Loucy (cell line): Measurements from ENCODE around the gene ZCCHC4.

Experiments used
- H2AFZ ChIP-seq: fragments of 200-600 bp; sonication (generic); 2 replicates; pipeline ENCODE4 v1.6.0; 2016; ENCODE audit warnings: antibody characterized with exemption, mild to moderate bottlenecking, low read length, moderate library complexity
- H3F3A ChIP-seq: fragments of 200-600 bp; 2 replicates; pipeline ENCODE4 v1.6.0; 2016; ENCODE audit warnings: antibody characterized with exemption, low read depth, mild to moderate bottlenecking
- H3K27me3 ChIP-seq: fragments of 200-600 bp; sonication (generic); 2 replicates; pipeline ENCODE4 v1.6.1; 2014; ENCODE audit warnings: low read length, mild to moderate bottlenecking; ENCODE audit not compliant: insufficient read depth, poor library complexity, severe bottlenecking
- H3K36me3 ChIP-seq: fragments of 200-600 bp; sonication (generic); 2 replicates; pipeline ENCODE4 v1.6.1; 2016; ENCODE audit warnings: low read length; ENCODE audit not compliant: insufficient read depth
- H3K4me1 ChIP-seq: fragments of 200-600 bp; sonication (generic); 2 replicates; pipeline ENCODE4 v1.5.1; 2014; ENCODE audit warnings: low read length, mild to moderate bottlenecking; ENCODE audit not compliant: insufficient read depth, poor library complexity, severe bottlenecking
- H3K4me2 ChIP-seq: fragments of 200-600 bp; sonication (generic); 2 replicates; pipeline ENCODE4 v1.6.0; 2014; ENCODE audit warnings: antibody characterized with exemption, low read length, low read depth, mild to moderate bottlenecking; ENCODE audit not compliant: poor library complexity, severe bottlenecking
- H3K4me3 ChIP-seq: fragments of 200-600 bp; sonication (generic); 2 replicates; pipeline ENCODE4 v1.5.1; 2014; ENCODE audit warnings: low read length, mild to moderate bottlenecking, mixed read lengths; ENCODE audit not compliant: poor library complexity, severe bottlenecking
- H3K79me2 ChIP-seq: fragments of 200-600 bp; sonication (generic); 2 replicates; pipeline ENCODE4 v1.6.1; 2014; ENCODE audit warnings: low read length; ENCODE audit not compliant: insufficient read depth
- H3K9ac ChIP-seq: fragments of 200-600 bp; sonication (generic); 2 replicates; pipeline ENCODE4 v1.6.0; 2014; ENCODE audit warnings: mild to moderate bottlenecking, low read depth, low read length, moderate library complexity; ENCODE audit not compliant: poor library complexity, severe bottlenecking
- H3K9me2 ChIP-seq: fragments of 200-600 bp; sonication (generic); replicated peaks from 2 replicates; pipeline ENCODE4 v1.6.1; 2016; ENCODE audit warnings: low read depth, low read length, mixed read lengths
- H3K9me3 ChIP-seq: fragments of 200-600 bp; sonication (generic); 2 replicates; pipeline ENCODE4 v1.6.1; 2014; ENCODE audit warnings: mild to moderate bottlenecking, antibody characterized with exemption, low read length, low read depth; ENCODE audit not compliant: insufficient read depth
- H4K20me1 ChIP-seq: fragments of 200-600 bp; sonication (generic); 2 replicates; pipeline ENCODE4 v1.6.0; 2014; ENCODE audit warnings: antibody characterized with exemption, low read length, mild to moderate bottlenecking; ENCODE audit not compliant: insufficient read depth, poor library complexity, severe bottlenecking
- EZH2phosphoT487 ChIP-seq: fragments of 200-600 bp; IDR thresholded peaks from 2 replicates; pipeline ENCODE4 v1.6.1; 2018; ENCODE audit warnings: antibody characterized with exemption, mild to moderate bottlenecking, moderate library complexity, borderline replicate concordance
- TF ChIP-seq, protein P1 (sequence below): fragments of 200-600 bp; sonication (generic); conservative IDR thresholded peaks from 2 replicates; pipeline ENCODE4 v1.5.1; 2014; ENCODE audit warnings: mild to moderate bottlenecking, antibody characterized with exemption, low read length

The ZCCHC4 gene

DNA sequence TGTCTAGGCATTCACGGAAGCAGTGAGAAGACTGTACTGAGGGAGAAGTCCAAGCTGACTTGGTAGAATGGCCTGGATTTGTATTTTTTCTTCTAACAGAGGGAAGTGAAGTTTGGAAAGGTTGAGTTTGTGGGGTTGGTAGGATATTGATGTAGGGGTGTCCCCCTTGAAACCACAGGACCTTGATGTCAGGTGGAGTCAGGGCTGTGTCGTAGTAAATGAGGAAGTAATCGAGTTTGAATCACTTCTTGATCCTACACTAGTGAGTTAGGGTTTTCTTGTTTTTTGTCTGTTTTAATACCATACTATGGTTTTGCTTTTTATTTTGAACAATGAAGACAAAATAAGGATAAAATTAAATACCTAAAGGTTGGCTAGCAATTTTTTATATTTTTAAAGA lies 34.3 kb downstream of the ZCCHC4 start:
- Histone ChIP-seq H3K4me3 (no peak overlapping the region), H3K79me2 (no peaks in the 10 kb centered on the region), H2AFZ (no peak overlapping the region), H3K36me3 (peaks cover 9% of the 10 kb centered on the region; the same call in 1 of the 2 replicates), H3K27me3 (no peaks in the 10 kb centered on the region), H3K9me2 (no peaks in the 10 kb centered on the region), H3F3A (no peaks in the 10 kb centered on the region), H4K20me1 (no peaks in the 10 kb centered on the region), H3K4me1 (no peaks in the 10 kb centered on the region), H3K9me3 (no peaks in the 10 kb centered on the region), H3K9ac (no peak overlapping the region), H3K4me2 (no peak overlapping the region)
- TF ChIP-seq EZH2phosphoT487: no peak
- TF ChIP-seq, protein P1, sequence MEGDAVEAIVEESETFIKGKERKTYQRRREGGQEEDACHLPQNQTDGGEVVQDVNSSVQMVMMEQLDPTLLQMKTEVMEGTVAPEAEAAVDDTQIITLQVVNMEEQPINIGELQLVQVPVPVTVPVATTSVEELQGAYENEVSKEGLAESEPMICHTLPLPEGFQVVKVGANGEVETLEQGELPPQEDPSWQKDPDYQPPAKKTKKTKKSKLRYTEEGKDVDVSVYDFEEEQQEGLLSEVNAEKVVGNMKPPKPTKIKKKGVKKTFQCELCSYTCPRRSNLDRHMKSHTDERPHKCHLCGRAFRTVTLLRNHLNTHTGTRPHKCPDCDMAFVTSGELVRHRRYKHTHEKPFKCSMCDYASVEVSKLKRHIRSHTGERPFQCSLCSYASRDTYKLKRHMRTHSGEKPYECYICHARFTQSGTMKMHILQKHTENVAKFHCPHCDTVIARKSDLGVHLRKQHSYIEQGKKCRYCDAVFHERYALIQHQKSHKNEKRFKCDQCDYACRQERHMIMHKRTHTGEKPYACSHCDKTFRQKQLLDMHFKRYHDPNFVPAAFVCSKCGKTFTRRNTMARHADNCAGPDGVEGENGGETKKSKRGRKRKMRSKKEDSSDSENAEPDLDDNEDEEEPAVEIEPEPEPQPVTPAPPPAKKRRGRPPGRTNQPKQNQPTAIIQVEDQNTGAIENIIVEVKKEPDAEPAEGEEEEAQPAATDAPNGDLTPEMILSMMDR: no peak

DNA sequence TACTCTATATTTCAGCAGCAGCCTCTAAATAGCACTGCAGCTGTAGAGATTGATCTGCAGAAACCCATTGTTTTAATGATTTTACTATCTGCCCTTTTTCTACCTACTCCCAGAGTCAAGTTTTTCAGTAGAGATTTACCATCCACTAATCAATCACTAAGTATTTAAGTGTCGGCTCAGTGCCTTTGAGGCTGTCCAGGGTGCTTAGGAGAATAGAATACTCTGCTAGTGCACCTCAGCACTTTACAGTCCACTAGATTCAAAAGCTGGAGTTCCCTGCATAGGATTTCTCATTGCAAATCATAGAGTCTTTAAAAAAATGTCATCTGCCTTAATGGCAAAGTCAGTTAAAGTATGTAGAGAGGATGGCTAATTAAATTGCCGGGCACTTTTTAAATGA lies 34.9 kb downstream of the ZCCHC4 start:
- H3K4me3 ChIP-seq: no peak overlapping the region
- H3F3A ChIP-seq: no peaks in the 10 kb centered on the region
- no peak overlapping the region for H2AFZ ChIP-seq
- H3K9me2 ChIP-seq: no peaks in the 10 kb centered on the region
- no peaks in the 10 kb centered on the region for H3K9me3 ChIP-seq
- no peaks in the 10 kb centered on the region for H3K4me1 ChIP-seq
- H3K36me3 ChIP-seq: peaks cover 11% of the 10 kb centered on the region; the same call in 1 of the 2 replicates
- TF ChIP-seq, protein P1: no peak
- TF ChIP-seq EZH2phosphoT487: no peak
- no peak overlapping the region for H3K9ac ChIP-seq
- H4K20me1 ChIP-seq: no peaks in the 10 kb centered on the region
- H3K4me2 ChIP-seq: no peak overlapping the region
- H3K27me3 ChIP-seq: no peaks in the 10 kb centered on the region
- H3K79me2 ChIP-seq: no peaks in the 10 kb centered on the region

DNA sequence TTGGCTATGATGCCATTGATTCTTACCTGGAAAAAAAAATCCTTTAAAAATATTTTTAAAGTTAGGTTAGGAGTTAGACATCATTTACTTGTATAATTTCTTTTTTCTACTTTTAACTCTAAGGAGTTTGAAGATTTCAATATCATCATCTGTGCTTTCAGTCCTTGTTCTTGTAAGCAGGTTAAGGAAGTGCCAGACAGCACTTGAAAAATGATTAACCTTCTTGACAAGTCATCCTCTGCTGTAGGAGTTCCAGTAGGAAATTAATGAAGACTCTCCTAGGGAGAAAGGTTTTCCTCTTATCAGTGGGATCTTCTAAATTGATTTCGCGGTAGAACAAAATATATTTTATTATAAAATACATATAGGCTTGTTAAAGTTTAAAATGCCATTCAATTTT lies 35.4 kb downstream of the ZCCHC4 start:
- TF ChIP-seq, protein P1: no peak
- TF ChIP-seq EZH2phosphoT487: no peak
- Histone ChIP-seq H3K9ac (no peak overlapping the region), H3K9me3 (no peaks in the 10 kb centered on the region), H2AFZ (no peak overlapping the region), H3K27me3 (no peaks in the 10 kb centered on the region), H3K36me3 (peaks cover 11% of the 10 kb centered on the region; the same call in 1 of the 2 replicates), H3K79me2 (no peaks in the 10 kb centered on the region), H3F3A (no peaks in the 10 kb centered on the region), H3K4me2 (no peak overlapping the region), H3K9me2 (no peaks in the 10 kb centered on the region), H3K4me3 (no peak overlapping the region), H4K20me1 (no peaks in the 10 kb centered on the region), H3K4me1 (no peaks in the 10 kb centered on the region)
